ENCODE data around the gene PGBD5.

The PGBD5 gene

DNA sequence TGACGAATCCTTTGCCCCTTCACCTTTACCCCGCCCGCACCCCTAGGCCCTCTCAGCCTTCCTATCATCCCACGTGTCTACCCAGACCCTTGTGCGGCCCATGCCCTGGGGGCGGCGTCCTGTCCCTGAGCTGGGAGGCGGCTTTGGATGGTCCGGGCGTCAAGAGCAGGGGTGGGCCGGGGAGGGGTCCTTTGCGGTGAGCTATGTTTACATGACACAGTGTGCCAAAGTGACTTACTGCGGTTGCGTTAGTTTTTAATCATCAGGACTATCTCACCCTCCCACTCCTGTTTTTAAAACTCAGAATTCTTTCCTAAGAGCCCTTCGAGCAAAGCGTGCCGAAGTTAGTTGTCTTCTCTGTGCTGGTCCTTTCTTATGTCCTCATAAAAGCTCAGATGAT is 144.6 kb downstream of the PGBD5 start:
- no peak overlapping the region for H3K4me3 ChIP-seq (ENCODE audit: low read depth, low read length)
- POLR2A ChIA-PET = no interaction called here
- CTCF ChIA-PET = interaction anchor here (1.3 to 1.4 kb wide), 2 partner anchors 13 to 621 kb away, joined by 4 to 5 read pairs; no protein-coding TSS in a partner anchor
- no peak for DNase-seq (ENCODE audit: low read depth, low spot score)
- TF ChIP-seq, protein P1, sequence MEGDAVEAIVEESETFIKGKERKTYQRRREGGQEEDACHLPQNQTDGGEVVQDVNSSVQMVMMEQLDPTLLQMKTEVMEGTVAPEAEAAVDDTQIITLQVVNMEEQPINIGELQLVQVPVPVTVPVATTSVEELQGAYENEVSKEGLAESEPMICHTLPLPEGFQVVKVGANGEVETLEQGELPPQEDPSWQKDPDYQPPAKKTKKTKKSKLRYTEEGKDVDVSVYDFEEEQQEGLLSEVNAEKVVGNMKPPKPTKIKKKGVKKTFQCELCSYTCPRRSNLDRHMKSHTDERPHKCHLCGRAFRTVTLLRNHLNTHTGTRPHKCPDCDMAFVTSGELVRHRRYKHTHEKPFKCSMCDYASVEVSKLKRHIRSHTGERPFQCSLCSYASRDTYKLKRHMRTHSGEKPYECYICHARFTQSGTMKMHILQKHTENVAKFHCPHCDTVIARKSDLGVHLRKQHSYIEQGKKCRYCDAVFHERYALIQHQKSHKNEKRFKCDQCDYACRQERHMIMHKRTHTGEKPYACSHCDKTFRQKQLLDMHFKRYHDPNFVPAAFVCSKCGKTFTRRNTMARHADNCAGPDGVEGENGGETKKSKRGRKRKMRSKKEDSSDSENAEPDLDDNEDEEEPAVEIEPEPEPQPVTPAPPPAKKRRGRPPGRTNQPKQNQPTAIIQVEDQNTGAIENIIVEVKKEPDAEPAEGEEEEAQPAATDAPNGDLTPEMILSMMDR (IDR thresholded peaks at IDR 0.05; ENCODE audit: insufficient read depth, low read length, missing control alignments) = no peak

DNA sequence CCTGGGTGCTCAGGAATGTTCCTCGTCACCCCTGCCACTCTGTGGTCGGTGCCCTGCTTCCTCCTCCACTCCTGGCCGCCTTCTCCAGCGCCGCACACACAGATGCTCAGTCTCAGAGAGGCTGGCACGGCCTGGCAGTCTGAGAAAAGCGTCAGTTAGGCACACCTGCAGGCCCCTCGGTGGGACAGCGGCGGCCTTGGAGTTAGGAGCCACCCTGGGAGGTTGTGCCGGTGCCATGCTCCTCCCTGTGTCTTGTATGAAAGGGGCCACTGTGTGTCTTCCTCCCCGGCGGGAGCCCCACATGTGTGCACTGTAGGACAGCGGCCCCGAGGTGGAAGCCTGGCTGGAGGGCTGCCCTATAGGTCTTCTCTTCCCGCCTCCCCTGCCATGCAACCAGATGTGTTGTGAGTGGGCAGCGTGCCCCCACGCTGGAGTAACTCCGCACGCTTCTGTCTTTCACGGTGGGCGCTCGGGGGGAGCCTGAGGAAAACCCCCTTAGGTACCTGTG is 145.2 kb downstream of the PGBD5 start:
- no peak for DNase-seq (ENCODE audit: low read depth, low spot score)
- ChIA-PET POLR2A (no interaction called here), CTCF (interaction anchor here (1.3 to 1.4 kb wide), 2 partner anchors 13 to 620 kb away, joined by 4 to 5 read pairs; no protein-coding TSS in a partner anchor)
- no peak overlapping the region for H3K4me3 ChIP-seq (ENCODE audit: low read depth, low read length)
- TF ChIP-seq, protein P1 (IDR thresholded peaks at IDR 0.05; ENCODE audit: insufficient read depth, low read length, missing control alignments) = no peak

DNA sequence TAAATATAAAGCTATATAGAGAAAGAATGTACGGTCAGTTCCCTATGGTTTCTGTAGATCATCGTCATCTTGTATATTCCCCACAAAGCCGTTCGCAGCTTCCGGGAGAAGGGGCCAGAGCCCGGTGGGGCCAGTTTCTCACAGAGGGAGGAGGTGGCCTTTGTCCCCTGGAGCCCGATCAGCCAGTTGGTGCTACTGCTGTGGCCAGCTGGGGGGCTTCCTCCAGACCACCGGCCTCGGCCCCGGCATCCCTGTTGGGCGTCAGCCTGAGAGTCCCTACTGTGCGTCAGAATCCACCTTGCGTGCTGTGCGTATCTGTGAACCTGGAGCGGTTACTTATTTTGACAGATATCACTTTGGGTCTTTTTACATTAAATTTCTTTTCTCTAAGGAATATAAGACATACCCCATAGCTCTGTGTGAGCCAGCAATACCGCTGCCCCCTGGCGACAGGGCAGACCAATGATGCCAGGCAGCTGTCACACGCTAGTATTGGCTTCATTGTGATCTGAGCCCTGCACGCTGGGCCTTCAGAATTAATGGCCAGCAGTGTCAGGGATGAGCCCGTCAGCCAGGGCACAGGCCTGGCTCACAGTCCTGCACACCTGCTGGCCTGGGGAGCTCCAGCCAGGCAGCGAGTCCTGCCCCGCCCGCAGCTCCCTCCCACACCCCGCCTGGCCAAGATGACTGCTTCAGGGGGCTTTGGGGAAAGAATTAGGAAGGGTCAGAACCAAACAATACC is 145.9 kb downstream of the PGBD5 start:
- ChIA-PET POLR2A (no interaction called here), CTCF (no interaction called here)

DNA sequence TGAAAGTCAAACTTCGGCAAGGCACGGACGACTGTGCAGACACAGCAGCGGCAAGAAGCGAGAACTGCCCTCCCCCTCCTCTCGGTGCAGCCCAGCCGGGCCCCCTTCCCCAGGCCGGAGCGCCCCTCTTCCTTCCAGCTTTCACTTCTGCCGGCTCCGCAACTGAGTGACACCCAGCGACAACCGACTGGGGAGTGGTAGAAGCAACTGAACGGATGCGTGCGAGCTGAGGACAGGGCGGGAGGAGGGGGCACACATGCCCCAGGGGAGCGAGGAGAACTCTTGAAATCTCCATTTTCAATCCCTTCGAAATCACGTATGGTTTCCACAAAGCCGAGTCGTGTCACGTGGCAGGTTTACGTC is 146.6 kb downstream of the PGBD5 start:
- POLR2A ChIA-PET = no interaction called here
- H3K4me3 ChIP-seq (ENCODE audit: low read depth, low read length) = no peak overlapping the region
- TF ChIP-seq, protein P1 (IDR thresholded peaks at IDR 0.05; ENCODE audit: insufficient read depth, low read length, missing control alignments) = no peak
- CTCF ChIA-PET = no interaction called here
- no peak for DNase-seq (ENCODE audit: low read depth, low spot score)

More for the DNA sequence above, 145.9 kb downstream of the PGBD5 start:
- TF ChIP-seq, protein P1 (IDR thresholded peaks at IDR 0.05; ENCODE audit: insufficient read depth, low read length, missing control alignments) = no peak
- no peak for DNase-seq (ENCODE audit: low read depth, low spot score)
- H3K4me3 ChIP-seq (ENCODE audit: low read depth, low read length) = no peak overlapping the region

DNA sequence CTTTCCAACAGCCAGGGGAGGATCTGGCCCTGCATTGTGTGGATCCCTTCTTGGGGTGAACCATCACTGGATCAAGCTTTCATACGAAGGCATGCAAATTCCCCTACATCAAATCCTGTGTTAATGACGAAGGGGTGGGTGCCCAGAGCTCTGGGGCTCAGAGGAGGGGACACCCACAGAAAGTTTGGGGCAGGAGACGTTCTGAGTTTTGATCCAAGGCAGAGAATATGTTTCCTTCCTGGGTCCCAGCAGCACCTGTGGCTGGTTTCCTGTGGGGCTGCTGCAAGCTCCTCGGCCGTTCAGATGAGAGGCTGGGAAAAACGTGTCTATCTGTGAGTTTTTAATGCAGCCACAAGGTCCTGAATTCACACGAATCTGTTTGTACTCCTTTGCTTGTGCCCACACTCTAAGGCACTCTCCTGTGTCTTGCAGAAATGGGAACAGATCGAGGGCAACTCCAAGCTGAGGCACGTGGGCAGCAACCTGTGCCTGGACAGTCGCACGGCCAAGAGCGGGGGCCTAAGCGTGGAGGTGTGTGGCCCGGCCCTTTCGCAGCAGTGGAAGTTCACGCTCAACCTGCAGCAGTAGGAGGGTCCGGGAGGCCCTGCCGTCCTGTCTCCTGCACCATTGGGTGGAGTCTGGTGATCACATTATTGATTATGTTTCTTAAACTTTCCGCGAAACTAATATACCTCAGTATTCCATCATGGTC is 147.1 kb downstream of the PGBD5 start:
- ChIA-PET POLR2A (no interaction called here), CTCF (no interaction called here)
- TF ChIP-seq, protein P1 (IDR thresholded peaks at IDR 0.05; ENCODE audit: insufficient read depth, low read length, missing control alignments) = no peak
- no peak overlapping the region for H3K4me3 ChIP-seq (ENCODE audit: low read depth, low read length)
- no peak for DNase-seq (ENCODE audit: low read depth, low spot score)

DNA sequence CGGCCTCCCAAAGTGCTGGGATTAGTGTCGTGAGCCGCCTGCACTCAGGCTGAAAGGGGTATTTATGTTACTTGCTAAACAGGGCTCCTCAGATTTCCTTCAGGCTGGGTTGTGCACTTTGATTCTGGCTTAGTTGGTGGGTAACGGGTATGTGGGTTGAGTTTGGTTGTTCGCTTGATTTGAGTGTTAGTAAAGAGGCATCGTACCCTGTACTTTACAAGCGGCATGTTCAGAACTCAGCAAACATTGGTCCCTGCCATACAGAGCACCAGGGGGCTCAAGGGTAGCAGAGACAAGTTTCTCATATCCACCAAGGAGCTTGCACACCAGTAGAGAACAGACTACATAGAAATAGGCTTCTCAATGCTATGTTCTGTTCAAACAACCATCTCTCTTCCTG is 147.8 kb downstream of the PGBD5 start:
- no peak overlapping the region for H3K4me3 ChIP-seq (ENCODE audit: low read depth, low read length)
- POLR2A ChIA-PET = no interaction called here
- CTCF ChIA-PET = interaction anchor here (1.1 to 2.0 kb wide), 3 partner anchors 11 to 617 kb away, joined by 3 to 7 read pairs (median 5); no protein-coding TSS in a partner anchor

More for the DNA sequence above, 147.8 kb downstream of the PGBD5 start:
- TF ChIP-seq, protein P1 (IDR thresholded peaks at IDR 0.05; ENCODE audit: insufficient read depth, low read length, missing control alignments) = no peak
- no peak for DNase-seq (ENCODE audit: low read depth, low spot score)
